HG03378 (cell line): ENCODE measurements around the gene NECAB3.

Source experiments
- ATAC-seq: cut with Tn5 transposase; IDR thresholded peaks from one replicate; pipeline ENCODE4 v1.9.1; 2021; ENCODE audit warnings: mild to moderate bottlenecking, moderate library complexity; ENCODE audit not compliant: unreplicated experiment

NECAB3 gene

GRCh38 chr20:33697129-33697528, 22.9 kb upstream of the NECAB3 start:
- no peak for ATAC-seq

- no peak for ATAC-seq
These were observed 22.2 kb upstream of the NECAB3 start for GRCh38 chr20:33696448-33696847.

- no peak for ATAC-seq
These were observed 20.4 kb upstream of the NECAB3 start for GRCh38 chr20:33694639-33695012.

GRCh38 chr20:33693741-33694638, 19.8 kb upstream of the NECAB3 start:
- no peak for ATAC-seq

GRCh38 chr20:33693289-33693688, 19.1 kb upstream of the NECAB3 start:
- ATAC-seq, result no peak

- no peak for ATAC-seq
These were observed 15.7 kb upstream of the NECAB3 start for GRCh38 chr20:33689973-33690372.

- no peak for ATAC-seq
These were observed 15.3 kb upstream of the NECAB3 start for GRCh38 chr20:33689493-33689892.

GRCh38 chr20:33688938-33689424, 14.8 kb upstream of the NECAB3 start:
- no peak for ATAC-seq

- no peak for ATAC-seq
These were observed 14.0 kb upstream of the NECAB3 start for GRCh38 chr20:33687993-33688937.

- ATAC-seq, result no peak
These were observed 13.2 kb upstream of the NECAB3 start for GRCh38 chr20:33687370-33687915.

GRCh38 chr20:33686984-33687366, 12.7 kb upstream of the NECAB3 start:
- ATAC-seq, result no peak

- peak; percentile 58 for ATAC-seq
These were observed 12.1 kb upstream of the NECAB3 start, which contains the start of gene E2F1 for GRCh38 chr20:33686100-33686983. Gene E2F1, minus strand, starts transcription at chr20:33686385. Its CDS starts 121 bp downstream, at chr20:33686264.

GRCh38 chr20:33685328-33686099, 11.3 kb upstream of the NECAB3 start:
- ATAC-seq, result no peak

GRCh38 chr20:33684533-33685327, 10.5 kb upstream of the NECAB3 start:
- ATAC-seq, result no peak

- no peak for ATAC-seq
These were observed 7.6 kb upstream of the NECAB3 start for GRCh38 chr20:33681728-33682353.

- ATAC-seq, result no peak
These were observed 7.1 kb upstream of the NECAB3 start for GRCh38 chr20:33681288-33681687.

GRCh38 chr20:33680686-33681085, 6.5 kb upstream of the NECAB3 start:
- no peak for ATAC-seq
